Measurements from ENCODE around the gene EMC9.

- TF ChIP-seq CTCF (IDR thresholded peaks at IDR 0.05) (no peak), EZH2 (IDR thresholded peaks at IDR 0.05; ENCODE audit: borderline replicate concordance, insufficient read depth, low read depth, low read length, poor library complexity, severe bottlenecking) (no peak)
Observed at GRCh38 chr14:24150061-24150460, 8.7 kb upstream of the EMC9 start.
